HG02798 (cell line): ENCODE data around the gene HUNK.

Source experiments
- ATAC-seq: cut with Tn5 transposase; IDR thresholded peaks from one replicate; pipeline ENCODE4 v1.9.1; 2021; ENCODE audit warnings: mild to moderate bottlenecking; ENCODE audit not compliant: unreplicated experiment, poor library complexity

The HUNK gene

DNA sequence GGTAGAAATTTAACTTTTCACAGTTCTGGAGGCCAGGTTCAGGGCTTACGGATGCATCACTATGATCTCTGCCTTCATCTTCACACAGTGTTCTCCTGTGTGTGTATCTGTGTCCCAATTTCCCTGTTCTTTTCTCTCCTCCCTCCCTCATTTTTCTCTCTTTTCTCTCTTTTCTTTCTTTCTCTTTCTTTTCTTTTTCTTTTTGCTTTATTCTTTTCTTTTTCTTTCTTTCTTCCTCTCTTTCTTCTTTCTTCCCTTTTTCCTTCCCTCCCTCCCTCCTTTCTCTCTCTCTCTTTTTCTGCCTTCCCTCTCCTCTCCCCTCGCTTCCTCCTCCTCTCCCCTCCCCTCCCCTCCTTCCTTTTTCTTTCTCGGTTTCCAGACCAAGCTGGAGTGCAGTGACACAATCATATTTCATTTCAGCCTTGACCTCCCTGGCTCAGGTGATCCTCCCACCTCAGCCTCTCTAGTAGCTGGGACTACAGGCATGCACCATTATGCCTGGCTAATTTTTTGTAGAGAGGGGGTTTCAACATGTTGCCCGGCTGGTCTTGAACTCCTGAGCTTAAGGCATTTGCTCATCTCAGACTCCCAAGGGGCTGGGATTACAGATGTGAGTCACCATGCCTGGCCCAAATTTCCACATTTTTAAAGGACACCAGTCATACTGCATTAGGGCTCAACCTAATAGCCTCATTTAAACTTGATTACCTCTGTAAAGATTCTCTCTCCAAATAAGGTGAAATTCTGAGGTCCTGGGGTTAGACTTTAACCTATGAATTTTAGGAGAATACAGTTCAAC is 115.9 kb downstream of the HUNK start:
- ATAC-seq = no peak

DNA sequence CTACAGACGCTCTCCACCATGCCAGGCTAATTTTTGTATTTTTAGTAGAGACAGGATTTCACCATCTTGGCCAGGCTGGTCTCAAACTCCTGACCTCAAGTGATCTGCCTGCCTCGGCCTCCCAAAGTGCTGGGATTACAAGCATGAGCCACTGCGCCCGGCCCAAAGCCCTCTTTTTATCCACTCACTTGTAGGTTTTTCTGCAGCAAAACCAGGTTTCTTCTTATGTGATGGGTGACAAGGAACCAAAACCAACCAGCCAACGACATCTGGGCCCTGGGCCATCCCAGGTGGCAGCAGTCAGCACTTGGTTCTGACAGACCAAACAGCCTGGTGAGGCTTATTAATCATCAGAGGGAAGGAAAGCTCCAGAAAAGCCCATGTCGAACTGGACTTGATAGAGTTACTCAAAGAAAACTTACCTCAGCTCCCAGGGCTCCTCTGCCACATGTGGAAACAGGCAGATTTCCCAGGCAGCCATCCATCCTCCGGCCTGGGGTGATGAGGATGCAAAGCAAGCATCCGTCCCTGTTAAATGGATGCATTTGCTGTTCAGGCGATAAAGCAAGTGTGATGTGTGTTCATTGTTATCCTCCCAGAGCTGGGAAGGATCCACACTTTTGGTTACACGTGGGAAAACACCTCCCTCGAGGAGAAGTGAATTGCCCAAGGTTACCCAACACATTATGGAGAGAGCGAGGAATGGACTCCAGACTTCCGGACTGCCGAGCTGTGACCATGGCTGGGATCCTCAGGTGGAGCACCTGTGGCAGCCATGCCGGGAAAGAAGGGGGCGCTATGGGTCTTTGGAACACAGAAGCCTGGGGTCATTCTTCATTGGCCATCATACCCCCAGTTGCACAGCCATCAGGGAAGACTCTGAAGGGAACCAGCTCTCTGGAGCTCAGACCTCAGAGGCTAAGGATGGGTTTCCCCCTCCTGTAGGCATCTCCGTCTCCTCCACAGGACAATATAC is 118.8 kb downstream of the HUNK start:
- ATAC-seq = no peak

- no peak for ATAC-seq
Measured at GRCh38 chr21:31992391-31992790, 119.6 kb downstream of the HUNK start.

GRCh38 chr21:31993826-31994825 is 121.3 kb downstream of the HUNK start:
- no peak for ATAC-seq

DNA sequence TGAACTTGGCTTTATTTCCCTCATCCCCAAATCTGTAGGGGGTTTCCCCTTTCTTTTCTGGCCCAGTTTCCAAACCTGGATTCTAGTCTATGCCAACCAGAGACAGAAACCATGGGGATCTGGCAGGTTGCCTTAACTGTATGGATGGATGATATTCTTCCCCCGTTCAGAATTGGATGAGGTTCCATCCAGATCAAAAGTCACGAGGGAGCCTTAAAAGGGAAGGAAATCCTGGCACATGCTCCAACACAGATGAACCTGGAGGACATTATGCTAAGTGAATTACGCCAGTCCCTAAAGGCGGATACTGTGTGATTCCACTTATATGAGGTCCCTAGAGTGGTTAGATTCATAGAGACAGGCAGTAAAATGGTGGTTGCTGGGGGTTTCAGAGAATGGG is 124.4 kb downstream of the HUNK start:
- no peak for ATAC-seq

- no peak for ATAC-seq
Measured at GRCh38 chr21:31999810-32000468, 127.1 kb downstream of the HUNK start.

DNA sequence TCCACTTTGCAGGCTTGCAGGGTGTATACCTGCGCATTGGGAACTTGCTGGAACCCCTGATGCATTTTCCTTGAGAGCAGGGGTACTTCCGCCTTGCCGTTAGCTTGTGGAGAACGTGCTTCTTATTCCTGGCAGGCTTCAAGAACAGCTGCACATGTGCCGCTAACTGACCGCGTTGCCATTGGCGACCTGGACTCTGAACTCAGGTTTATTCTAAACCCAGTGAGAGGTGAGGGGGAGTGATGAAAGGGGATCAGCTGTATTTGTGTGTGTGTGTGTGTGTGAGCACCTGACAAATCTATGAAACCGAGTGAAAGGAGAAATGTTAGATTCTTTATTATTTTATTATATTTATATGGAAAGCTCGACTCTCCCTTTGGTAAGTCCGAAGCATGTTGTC is 128.6 kb downstream of the HUNK start:
- no peak for ATAC-seq

DNA sequence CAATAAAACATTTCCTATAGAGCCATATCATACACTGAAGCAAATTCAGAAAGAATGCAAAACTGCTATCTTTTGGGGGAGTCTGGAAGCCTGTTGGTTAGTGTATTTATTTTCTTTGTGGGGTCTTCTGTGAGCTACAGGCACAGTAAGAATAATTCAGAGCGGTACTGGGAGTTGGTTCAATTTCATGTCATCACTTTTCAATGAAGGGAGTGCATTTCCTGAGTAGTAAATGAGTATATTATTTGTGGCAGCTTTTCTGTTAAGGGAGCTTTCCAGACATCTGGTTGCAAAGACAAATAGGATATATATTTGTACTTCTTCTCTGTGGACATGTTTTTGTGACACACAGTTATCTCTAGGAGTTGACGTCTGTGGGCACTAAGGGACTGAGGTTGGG is 130.6 kb downstream of the HUNK start:
- ATAC-seq = no peak

- no peak for ATAC-seq
Measured at GRCh38 chr21:32004291-32004690, 131.5 kb downstream of the HUNK start.

- ATAC-seq = no peak
Measured at GRCh38 chr21:32007456-32007855, 134.6 kb downstream of the HUNK start.

DNA sequence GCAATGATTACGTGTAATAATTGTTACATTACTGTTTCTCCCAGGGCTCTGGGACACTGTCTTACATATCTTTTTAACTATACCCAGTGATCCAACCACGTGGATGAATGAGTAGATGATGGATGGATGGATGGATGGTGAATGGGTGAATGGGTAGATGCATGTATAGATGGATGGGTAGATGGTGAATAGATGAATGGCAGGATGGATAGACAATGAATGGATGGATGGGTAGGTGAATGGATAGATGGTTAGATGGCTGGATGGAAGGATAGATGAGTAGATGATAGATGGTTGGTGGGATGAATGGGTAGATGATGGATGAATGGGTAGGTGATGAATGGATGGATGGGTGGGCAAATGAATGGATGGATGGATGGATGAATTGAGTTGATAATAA is 135.9 kb downstream of the HUNK start:
- no peak for ATAC-seq

DNA sequence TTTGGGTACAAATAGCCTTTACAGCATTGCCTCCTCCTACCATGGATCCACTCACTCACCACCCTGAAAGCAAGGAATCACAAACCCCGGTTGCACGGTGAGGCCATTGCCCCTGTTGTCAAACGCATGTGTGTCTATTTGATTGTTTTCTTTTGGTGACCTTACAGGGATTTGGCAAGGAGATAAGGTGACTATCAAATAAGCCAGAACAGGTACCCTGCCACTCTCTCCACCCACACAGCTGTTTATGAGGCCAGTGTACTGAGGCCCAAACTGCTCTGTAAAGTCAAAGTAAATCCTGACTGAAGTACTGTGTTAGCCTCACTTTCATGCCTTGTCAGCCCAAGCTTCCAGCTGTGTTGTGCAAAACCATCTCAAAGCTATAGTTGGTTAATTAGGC is 136.4 kb downstream of the HUNK start:
- no peak for ATAC-seq

- ATAC-seq = no peak
Measured at GRCh38 chr21:32015461-32016139, 142.8 kb downstream of the HUNK start.

- no peak for ATAC-seq
Measured at GRCh38 chr21:32018381-32018780, 145.6 kb downstream of the HUNK start.

DNA sequence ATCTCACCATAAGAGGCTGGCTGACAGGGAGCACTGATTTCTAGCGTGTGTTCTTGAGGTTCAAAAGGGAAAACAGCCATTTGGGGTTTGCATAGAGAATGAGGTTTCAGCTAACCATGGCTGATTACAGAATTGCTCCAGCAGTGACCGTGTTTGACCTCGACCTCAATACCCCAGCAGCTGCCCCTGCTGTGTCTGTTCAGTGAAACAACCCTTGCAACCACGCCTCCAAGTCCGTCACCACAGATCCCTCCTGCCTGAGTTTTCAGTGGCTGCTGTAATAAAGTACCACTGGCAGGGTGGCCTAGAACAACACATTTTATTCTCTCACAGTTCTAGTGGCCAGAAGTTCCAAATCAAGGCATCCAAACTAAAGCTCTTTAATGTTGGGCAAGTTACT is 147.7 kb downstream of the HUNK start:
- no peak for ATAC-seq

DNA sequence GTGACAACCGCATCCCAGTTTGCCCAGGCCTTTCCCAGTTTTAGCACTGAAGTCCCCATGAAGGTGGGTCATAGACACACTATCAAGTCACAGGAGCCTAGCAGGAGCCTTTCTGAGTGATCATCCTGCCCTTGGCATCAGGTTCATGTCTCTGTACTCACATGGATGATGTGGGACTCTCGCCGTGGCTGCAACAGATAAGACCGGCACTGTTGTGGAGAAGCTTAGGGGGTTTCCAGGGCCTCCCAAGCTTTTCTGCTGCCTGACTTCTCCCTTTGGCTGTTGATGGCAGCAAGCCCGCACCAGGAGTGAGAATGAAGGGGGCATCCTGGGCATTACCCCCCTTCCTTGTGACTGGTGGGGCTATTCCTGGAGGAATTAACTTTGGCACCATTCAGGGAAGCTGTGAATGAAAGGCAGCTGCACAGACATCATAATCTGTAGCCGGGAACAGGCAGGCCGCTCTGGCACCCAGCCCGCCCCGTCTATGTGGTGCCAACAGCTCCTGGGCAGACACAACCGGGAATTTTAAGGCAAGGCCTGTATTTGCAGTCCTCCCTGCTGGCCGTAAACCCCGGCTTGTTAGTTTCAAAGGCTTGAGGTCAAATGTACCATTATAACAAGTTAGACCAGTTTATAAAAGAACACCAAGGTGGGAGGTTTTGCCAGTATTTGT is 148.6 kb downstream of the HUNK start:
- no peak for ATAC-seq

GRCh38 chr21:32022146-32022545 is 149.3 kb downstream of the HUNK start:
- no peak for ATAC-seq

GRCh38 chr21:32030146-32030652 is 157.4 kb downstream of the HUNK start:
- no peak for ATAC-seq
